ENCODE data around the gene CASZ1.

DNA sequence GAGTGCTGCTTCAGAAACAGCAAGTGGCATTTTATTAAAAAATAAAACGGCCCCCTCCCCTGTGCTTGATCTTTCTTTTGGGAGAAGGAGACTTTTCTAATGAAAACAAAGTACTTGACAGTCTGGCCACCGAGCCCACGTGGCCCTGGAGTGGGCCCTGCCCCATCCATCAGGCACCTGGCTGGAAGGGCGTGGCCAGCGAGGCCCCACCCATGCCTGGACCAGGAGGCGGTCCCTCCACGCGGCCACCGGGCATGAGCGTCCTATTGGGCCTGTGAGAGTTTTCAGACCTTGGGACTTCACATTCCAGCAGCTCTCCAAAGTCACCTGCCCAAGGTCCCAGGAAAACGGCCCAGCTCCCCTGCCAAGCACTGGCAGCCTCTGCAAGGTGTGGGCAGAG, 144.7 kb downstream of the CASZ1 start:
- TF ChIP-seq, protein P1, sequence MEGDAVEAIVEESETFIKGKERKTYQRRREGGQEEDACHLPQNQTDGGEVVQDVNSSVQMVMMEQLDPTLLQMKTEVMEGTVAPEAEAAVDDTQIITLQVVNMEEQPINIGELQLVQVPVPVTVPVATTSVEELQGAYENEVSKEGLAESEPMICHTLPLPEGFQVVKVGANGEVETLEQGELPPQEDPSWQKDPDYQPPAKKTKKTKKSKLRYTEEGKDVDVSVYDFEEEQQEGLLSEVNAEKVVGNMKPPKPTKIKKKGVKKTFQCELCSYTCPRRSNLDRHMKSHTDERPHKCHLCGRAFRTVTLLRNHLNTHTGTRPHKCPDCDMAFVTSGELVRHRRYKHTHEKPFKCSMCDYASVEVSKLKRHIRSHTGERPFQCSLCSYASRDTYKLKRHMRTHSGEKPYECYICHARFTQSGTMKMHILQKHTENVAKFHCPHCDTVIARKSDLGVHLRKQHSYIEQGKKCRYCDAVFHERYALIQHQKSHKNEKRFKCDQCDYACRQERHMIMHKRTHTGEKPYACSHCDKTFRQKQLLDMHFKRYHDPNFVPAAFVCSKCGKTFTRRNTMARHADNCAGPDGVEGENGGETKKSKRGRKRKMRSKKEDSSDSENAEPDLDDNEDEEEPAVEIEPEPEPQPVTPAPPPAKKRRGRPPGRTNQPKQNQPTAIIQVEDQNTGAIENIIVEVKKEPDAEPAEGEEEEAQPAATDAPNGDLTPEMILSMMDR (IDR thresholded peaks at IDR 0.05): no peak
- TF ChIP-seq ZFX (IDR thresholded peaks at IDR 0.05; ENCODE audit: borderline replicate concordance): no peak
